ENCODE measurements around the gene PTPN1. TPM values are rescaled to one million over a fixed set of nuclear protein-coding genes. Genes with fewer than 3 reads are reported as not detected.

PTPN1 gene
- total and polyA plus RNA-seq, 10 of the 15 experiments (the other 5 are each of a cell fraction or from before 2014, with no cell fraction given): 15.9 to 74.7 (median 43.9) TPM

DNA sequence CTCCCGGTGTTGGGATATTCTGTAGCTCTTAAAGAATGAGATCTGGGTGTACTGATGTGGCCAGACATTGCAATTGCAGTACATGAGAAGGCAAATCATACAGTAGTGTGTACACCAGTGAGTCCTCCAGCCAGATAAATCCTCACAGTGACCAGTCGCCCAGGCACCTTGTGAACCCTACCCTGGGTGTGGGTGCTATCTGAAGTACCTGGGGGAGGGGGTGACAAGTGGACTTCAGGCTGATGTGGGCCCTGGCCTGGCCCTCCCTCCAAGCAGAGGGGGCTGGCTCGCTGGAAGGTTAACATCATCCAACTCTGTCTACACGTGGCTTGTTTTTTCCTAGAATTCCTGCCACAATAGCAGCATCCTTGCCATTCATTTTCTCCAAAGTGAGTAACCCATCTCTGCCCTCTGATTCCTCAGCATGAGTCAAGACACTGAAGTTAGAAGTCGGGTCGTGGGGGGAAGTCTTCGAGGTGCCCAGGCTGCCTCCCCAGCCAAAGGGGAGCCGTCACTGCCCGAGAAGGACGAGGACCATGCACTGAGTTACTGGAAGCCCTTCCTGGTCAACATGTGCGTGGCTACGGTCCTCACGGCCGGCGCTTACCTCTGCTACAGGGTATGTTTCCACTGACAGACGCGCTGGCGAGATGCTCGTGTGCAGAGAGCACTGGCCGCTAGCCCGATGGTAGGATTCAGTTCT lies 70.8 kb downstream of the PTPN1 start (continued):
- TF ChIP-seq, protein P1, sequence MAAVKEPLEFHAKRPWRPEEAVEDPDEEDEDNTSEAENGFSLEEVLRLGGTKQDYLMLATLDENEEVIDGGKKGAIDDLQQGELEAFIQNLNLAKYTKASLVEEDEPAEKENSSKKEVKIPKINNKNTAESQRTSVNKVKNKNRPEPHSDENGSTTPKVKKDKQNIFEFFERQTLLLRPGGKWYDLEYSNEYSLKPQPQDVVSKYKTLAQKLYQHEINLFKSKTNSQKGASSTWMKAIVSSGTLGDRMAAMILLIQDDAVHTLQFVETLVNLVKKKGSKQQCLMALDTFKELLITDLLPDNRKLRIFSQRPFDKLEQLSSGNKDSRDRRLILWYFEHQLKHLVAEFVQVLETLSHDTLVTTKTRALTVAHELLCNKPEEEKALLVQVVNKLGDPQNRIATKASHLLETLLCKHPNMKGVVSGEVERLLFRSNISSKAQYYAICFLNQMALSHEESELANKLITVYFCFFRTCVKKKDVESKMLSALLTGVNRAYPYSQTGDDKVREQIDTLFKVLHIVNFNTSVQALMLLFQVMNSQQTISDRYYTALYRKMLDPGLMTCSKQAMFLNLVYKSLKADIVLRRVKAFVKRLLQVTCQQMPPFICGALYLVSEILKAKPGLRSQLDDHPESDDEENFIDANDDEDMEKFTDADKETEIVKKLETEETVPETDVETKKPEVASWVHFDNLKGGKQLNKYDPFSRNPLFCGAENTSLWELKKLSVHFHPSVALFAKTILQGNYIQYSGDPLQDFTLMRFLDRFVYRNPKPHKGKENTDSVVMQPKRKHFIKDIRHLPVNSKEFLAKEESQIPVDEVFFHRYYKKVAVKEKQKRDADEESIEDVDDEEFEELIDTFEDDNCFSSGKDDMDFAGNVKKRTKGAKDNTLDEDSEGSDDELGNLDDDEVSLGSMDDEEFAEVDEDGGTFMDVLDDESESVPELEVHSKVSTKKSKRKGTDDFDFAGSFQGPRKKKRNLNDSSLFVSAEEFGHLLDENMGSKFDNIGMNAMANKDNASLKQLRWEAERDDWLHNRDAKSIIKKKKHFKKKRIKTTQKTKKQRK (IDR thresholded peaks at IDR 0.05; ENCODE audit: low read depth, low read length): no peak
- no peak for TF ChIP-seq RBBP5 (conservative IDR thresholded peaks at IDR 0.05)
- TF ChIP-seq SIN3A (IDR thresholded peaks at IDR 0.05; ENCODE audit: low read depth, low read length): no peak
- no peak for TF ChIP-seq BACH1 (IDR thresholded peaks at IDR 0.05; ENCODE audit: borderline replicate concordance)
- TF ChIP-seq RUNX3 (IDR thresholded peaks at IDR 0.05; ENCODE audit: low read length): no peak
- TF ChIP-seq TCF7 (IDR thresholded peaks at IDR 0.05; ENCODE audit: borderline replicate concordance): no peak

DNA sequence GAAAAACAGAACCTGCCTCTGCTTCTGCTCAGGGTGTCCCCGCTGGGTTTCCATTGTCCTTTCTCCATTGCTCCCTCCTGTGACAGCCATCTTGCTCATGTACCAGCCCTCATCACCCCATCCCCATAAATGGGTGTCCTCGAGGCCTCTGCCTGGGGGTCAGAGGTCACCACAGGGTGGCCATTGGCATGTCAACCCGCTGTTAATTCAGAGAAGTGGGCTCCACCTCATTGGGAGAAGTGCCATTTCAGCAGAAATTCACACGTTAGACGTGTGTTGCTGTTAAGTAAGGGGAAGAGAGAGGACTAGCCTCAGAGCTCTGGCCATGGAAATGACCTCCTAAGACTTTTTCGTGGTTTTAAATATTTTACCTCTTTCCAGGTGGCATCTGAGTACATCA lies 71.9 kb downstream of the PTPN1 start:
- WGBS (ENCODE audit: insufficient coverage, insufficient replicate concordance, low lambda C conversion rate, missing lambda C conversion rate): 54% methylated on average over 6 of the region's 6 CpGs
- H3K4me3 ChIP-seq: no peak overlapping the region
- BruUV-seq (replicated peaks): TSS peak; percentile 10

More for the DNA sequence above, 71.9 kb downstream of the PTPN1 start:
- H3K9me3 ChIP-seq (replicated peaks; ENCODE audit: control insufficient read depth, insufficient read depth, low read length): no peaks in the 10 kb centered on the region
- no peak overlapping the region for H3K4me2 ChIP-seq (ENCODE audit: control insufficient read depth, insufficient read depth)
- no peak for ATAC-seq
- ChIA-PET RAD21 (ENCODE audit: unreplicated experiment) (no interaction called here), SMC1A (ENCODE audit: uncharacterized antibody, unreplicated experiment) (interaction anchor here (73.1 kb wide), 1 partner anchor 73 kb away, joined by 2799 read pairs; the partner anchor contains the start of gene PTPN1), CTCF (interaction anchor here (0.6 to 1.0 kb wide), 2 partner anchors 8 to 78 kb away, joined by 3 to 5 read pairs; no protein-coding TSS in a partner anchor), POLR2A (no interaction called here)
- no peaks in the 10 kb centered on the region for H4K20me1 ChIP-seq (ENCODE audit: control insufficient read depth, insufficient read depth)
- no peak overlapping the region for H3K27ac ChIP-seq (ENCODE audit: control insufficient read depth, insufficient read depth)
- H3K79me2 ChIP-seq (ENCODE audit: control insufficient read depth, insufficient read depth, low read length): no peaks in the 10 kb centered on the region; the same call in 1 of the 2 replicates
- peak; percentile 61 for TF ChIP-seq NR2C2 (IDR thresholded peaks at IDR 0.05; ENCODE audit: borderline replicate concordance, control insufficient read depth, insufficient read length, low read depth)
- TF ChIP-seq NR2C1 (IDR thresholded peaks at IDR 0.05): 0 out of 2 replicates have a peak, but pooled peaks have one; percentile 13
- TF ChIP-seq, protein P2, sequence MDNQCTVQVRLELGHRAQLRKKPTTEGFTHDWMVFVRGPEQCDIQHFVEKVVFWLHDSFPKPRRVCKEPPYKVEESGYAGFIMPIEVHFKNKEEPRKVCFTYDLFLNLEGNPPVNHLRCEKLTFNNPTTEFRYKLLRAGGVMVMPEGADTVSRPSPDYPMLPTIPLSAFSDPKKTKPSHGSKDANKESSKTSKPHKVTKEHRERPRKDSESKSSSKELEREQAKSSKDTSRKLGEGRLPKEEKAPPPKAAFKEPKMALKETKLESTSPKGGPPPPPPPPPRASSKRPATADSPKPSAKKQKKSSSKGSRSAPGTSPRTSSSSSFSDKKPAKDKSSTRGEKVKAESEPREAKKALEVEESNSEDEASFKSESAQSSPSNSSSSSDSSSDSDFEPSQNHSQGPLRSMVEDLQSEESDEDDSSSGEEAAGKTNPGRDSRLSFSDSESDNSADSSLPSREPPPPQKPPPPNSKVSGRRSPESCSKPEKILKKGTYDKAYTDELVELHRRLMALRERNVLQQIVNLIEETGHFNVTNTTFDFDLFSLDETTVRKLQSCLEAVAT (IDR thresholded peaks at IDR 0.05): no peak
- TF ChIP-seq, protein P3, sequence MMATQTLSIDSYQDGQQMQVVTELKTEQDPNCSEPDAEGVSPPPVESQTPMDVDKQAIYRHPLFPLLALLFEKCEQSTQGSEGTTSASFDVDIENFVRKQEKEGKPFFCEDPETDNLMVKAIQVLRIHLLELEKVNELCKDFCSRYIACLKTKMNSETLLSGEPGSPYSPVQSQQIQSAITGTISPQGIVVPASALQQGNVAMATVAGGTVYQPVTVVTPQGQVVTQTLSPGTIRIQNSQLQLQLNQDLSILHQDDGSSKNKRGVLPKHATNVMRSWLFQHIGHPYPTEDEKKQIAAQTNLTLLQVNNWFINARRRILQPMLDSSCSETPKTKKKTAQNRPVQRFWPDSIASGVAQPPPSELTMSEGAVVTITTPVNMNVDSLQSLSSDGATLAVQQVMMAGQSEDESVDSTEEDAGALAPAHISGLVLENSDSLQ (IDR thresholded peaks at IDR 0.05): no peak
- 0 out of 2 replicates have a peak, but pooled peaks have one; percentile 30 for TF ChIP-seq NR2F1 (conservative IDR thresholded peaks at IDR 0.05)
- H3K9ac ChIP-seq (ENCODE audit: control insufficient read depth, insufficient read depth, low read length): no peak overlapping the region
- in situ Hi-C loops (cut with MboI): no loop called here
- no peaks in the 10 kb centered on the region for H3K4me1 ChIP-seq (ENCODE audit: control insufficient read depth, insufficient read depth, low read length)
- no peak for FAIRE-seq
- no peak for DNase-seq (ENCODE audit: low read depth, low spot score)
- H2AFZ ChIP-seq (ENCODE audit: control insufficient read depth, low read depth, low read length): no peak overlapping the region
- H3K27me3 ChIP-seq (replicated peaks in 1 of 2; ENCODE audit: control insufficient read depth in 2 of 2, insufficient read depth in 2 of 2, low read length in 1 of 2): no peaks in the 10 kb centered on the region
- peaks cover 50 to 67% of the 10 kb centered on the region in 2 experiments for H3K36me3 ChIP-seq (ENCODE audit: control insufficient read depth in 2 of 2, insufficient read depth in 2 of 2, low read length in 1 of 2)
- intact Hi-C loops (cut with micrococcal nuclease; ENCODE audit: unreplicated experiment): loop anchor here (5.0 kb wide), 1 partner anchor 120 kb away; no protein-coding TSS in a partner anchor

Measured in GM12878 (cell line).